GM12873 (cell line): Measurements from ENCODE around the gene ARID4B.

ENCODE experiments used
- TF ChIP-seq, protein P1 (sequence below): IDR thresholded peaks from 2 replicates; pipeline ENCODE4 v1.5.1; 2012; ENCODE audit warnings: low read depth, mild to moderate bottlenecking, moderate library complexity, low read length, control low read depth; ENCODE audit not compliant: insufficient read depth; ENCODE audit errors: missing control alignments

Gene ARID4B

DNA sequence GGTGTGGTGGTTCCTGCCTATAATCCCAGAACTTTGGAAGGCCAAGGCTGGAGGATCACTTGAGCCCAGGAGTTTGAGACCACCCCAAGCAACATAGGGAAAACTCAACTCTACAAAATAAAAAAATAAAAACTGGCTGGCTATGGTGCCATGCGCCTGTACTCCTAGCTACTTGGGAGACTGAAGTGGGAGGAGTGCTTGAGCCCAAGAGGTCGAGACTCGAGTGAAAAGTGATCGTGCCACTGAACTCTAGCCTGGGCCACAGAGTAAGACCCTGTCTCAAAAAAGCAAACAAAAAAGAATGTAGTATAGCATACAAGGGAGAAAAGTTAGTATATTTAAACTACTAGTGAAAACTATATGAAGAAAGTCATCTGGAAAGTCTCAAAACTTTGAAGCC, 66.7 kb downstream of the ARID4B start:
- TF ChIP-seq, protein P1, sequence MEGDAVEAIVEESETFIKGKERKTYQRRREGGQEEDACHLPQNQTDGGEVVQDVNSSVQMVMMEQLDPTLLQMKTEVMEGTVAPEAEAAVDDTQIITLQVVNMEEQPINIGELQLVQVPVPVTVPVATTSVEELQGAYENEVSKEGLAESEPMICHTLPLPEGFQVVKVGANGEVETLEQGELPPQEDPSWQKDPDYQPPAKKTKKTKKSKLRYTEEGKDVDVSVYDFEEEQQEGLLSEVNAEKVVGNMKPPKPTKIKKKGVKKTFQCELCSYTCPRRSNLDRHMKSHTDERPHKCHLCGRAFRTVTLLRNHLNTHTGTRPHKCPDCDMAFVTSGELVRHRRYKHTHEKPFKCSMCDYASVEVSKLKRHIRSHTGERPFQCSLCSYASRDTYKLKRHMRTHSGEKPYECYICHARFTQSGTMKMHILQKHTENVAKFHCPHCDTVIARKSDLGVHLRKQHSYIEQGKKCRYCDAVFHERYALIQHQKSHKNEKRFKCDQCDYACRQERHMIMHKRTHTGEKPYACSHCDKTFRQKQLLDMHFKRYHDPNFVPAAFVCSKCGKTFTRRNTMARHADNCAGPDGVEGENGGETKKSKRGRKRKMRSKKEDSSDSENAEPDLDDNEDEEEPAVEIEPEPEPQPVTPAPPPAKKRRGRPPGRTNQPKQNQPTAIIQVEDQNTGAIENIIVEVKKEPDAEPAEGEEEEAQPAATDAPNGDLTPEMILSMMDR = no peak

DNA sequence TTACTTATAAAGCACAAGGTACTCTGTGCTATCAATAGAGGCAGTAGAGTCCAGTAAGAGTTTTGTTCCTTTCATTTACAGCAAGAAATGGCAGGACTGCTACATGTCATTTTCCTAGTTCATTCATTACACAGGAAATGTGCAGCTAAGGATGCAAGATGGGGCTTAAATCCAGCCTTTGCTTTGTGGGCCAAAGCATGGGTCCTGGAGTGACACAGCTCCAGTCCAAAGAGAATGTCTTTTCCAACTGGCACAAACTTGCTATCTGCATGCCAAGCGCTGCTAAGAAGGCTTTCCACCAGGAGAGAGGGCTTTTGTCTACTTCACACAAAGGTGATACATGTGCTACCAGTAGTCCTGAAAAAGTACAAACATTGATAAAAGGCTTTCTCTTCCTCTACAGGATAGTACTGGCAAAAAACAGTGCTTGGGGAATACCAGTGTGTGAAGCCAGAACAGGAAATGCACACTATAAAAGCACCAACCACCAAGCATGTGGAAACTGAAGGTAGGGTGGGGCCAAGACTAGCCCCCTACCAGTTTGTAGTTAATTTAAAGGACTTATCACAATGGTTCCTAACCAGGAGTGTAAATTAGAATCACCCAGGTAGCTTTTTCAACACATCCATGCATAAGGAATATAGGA, 68.7 kb downstream of the ARID4B start:
- TF ChIP-seq, protein P1 = no peak

DNA sequence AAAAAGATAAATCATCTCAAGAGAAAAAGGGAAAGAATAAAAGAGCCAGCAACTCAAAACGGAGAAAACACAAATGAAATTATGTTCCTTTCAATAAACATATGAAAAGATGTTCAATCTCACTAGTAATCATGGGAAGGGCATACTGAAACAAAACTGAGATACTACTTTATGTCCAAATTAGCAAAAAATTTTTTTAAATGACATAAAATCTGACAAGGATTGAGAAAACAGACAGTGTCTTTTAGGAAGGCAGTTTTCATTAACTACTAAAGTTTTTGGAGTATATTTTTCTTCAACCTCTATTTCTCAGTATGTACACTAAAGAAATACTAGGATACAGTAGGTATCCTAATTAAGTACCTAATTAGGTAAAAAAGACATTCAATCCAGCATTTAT, 73.3 kb downstream of the ARID4B start:
- TF ChIP-seq, protein P1 = no peak

DNA sequence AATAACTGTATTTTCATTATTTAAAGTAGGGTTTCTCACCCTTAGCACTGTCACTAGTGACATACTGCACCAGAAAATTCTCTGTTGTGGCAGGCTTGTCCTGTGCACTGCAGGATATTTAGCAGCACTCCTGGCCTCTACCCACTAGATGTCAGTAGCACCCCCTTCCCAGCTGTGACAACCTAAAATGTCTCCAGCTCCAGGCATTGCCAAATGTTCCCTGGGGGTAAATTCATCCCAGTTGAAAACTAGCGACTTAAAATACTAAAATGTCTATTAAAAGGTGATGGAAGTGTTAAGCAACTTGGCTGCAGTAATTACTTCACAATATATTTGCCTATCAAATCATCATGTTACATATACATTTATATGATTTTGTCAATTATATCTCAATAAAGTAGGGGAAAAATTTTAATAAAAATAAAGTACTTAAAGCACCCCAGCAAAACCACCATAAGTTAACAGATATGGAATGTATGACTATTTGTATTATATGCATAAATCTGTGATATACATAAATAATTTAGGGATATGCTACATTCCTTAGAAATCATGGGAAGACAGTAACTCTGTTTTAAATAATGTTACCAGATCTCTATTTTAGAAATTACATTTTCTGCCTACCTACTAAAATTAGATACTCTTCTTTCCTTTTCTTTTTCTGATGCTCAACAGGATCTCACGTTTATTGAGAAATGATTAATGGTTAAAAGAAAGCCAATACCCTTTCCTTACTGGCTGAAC, 74.6 kb downstream of the ARID4B start:
- TF ChIP-seq, protein P1 = peak; percentile 90

DNA sequence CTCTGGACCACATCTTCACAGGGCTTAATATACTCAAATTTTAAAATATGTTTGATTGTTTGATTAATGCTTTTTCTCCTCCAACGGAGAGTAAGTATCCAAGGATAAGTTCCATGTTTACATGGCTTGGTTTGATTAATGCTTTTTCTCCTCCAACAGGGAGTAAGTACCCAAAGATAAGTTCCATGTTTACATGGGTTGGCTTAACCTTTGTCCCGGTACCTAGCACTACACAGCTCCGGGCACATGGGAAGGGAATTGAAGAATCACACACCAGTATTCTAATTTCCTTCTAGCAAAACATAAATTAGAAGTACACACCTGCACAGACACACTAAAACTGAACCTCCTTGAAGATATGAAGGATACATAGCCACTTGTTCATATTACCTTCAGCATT, 77.5 kb downstream of the ARID4B start:
- TF ChIP-seq, protein P1 = no peak

DNA sequence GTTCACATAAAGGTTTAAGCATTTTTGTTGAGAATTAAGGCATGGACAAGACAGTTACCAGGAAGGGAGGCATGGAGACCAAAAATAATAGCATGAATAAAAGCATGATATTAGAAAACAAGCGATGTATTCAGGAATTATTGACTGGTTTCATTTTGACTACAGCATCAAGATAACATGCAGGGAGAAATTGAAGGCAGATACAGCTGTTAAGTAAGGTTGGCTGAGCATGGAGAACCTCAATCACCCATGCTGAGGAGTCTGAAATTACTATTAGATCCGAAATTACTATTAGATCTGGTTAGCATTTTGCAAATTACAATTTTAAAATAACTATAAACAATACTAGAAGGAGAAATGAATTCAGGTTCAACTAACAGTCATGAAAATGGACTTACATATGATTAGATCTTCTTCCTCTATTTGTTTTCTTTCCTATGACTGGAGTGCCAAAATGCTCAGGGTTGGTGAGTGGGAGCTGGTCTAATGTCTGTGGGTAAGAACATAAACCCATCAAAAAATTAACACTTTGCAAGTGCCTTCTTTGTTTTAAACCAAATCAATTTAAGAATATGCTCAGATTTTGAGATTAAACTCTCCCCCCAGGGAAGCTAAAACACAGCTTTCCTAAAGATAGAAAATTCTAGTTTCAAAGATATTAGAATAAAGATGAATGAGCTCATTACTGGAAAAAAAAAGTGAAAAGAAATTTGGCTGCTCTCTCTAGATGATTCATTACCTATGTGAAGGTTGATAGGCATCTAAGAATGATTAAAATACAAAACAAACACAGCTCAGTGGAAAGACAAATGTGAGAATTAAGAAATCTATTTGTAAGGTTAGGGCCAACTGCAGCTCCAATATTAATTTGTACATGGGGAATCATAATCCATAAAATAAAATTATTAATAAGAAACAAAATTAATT, 81.7 kb downstream of the ARID4B start:
- TF ChIP-seq, protein P1 = no peak
